Measurements from ENCODE around the gene RNF149.
"Not testable (repeated sequence)": the region's sequence is repeated elsewhere in the genome, so short reads cannot be mapped to it uniquely, and the experiment has no call there.

Gene RNF149

GRCh38 chr2:101331202-101331601, 22.7 kb upstream of the RNF149 start:
- DNase-seq (ENCODE audit: low read depth, low spot score), result no peak

- no peak for DNase-seq (ENCODE audit: low read depth, low spot score)
Observed at GRCh38 chr2:101330253-101330933, 21.9 kb upstream of the RNF149 start.

- DNase-seq (ENCODE audit: low read depth, low spot score), result no peak
Observed at GRCh38 chr2:101329026-101329425, 20.5 kb upstream of the RNF149 start.

GRCh38 chr2:101328474-101329007, 20.0 kb upstream of the RNF149 start:
- no peak for DNase-seq (ENCODE audit: low read depth, low spot score)

GRCh38 chr2:101327863-101328394, 19.4 kb upstream of the RNF149 start:
- DNase-seq (ENCODE audit: low read depth, low spot score), result no peak

GRCh38 chr2:101325425-101325824, 16.9 kb upstream of the RNF149 start:
- no peak for DNase-seq (ENCODE audit: low read depth, low spot score)

- DNase-seq (ENCODE audit: low read depth, low spot score), result not testable (repeated sequence)
Observed at GRCh38 chr2:101316568-101316967, 8.1 kb upstream of the RNF149 start.

GRCh38 chr2:101311696-101312017, 3.2 kb upstream of the RNF149 start:
- no peak for DNase-seq (ENCODE audit: low read depth, low spot score)

GRCh38 chr2:101310834-101311695, 2.6 kb upstream of the RNF149 start:
- no peak for DNase-seq (ENCODE audit: low read depth, low spot score)

- no peak for DNase-seq (ENCODE audit: low read depth, low spot score)
Observed at GRCh38 chr2:101310090-101310833, 1.8 kb upstream of the RNF149 start.

- no peak for DNase-seq (ENCODE audit: low read depth, low spot score)
Observed at GRCh38 chr2:101307950-101308431, 510 bp downstream of the RNF149 start.

- no peak for DNase-seq (ENCODE audit: low read depth, low spot score)
Observed at GRCh38 chr2:101307503-101307902, 998 bp downstream of the RNF149 start.

- no peak for DNase-seq (ENCODE audit: low read depth, low spot score)
Observed at GRCh38 chr2:101306410-101306809, 2.1 kb downstream of the RNF149 start.

- no peak for DNase-seq (ENCODE audit: low read depth, low spot score)
Observed at GRCh38 chr2:101305492-101306078, 2.9 kb downstream of the RNF149 start.

- DNase-seq (ENCODE audit: low read depth, low spot score), result no peak
Observed at GRCh38 chr2:101305035-101305434, 3.5 kb downstream of the RNF149 start.

- no peak for DNase-seq (ENCODE audit: low read depth, low spot score)
Observed at GRCh38 chr2:101303688-101304087, 4.8 kb downstream of the RNF149 start.

GRCh38 chr2:101302016-101302415, 6.5 kb downstream of the RNF149 start:
- DNase-seq (ENCODE audit: low read depth, low spot score), result no peak

- no peak for DNase-seq (ENCODE audit: low read depth, low spot score)
Observed at GRCh38 chr2:101300836-101301235, 7.7 kb downstream of the RNF149 start.

GRCh38 chr2:101300164-101300563, 8.3 kb downstream of the RNF149 start:
- no peak for DNase-seq (ENCODE audit: low read depth, low spot score)

- DNase-seq (ENCODE audit: low read depth, low spot score), result no peak
Observed at GRCh38 chr2:101299604-101300003, 8.9 kb downstream of the RNF149 start.

GRCh38 chr2:101297383-101297782, 11.1 kb downstream of the RNF149 start:
- DNase-seq (ENCODE audit: low read depth, low spot score), result no peak

All from activated naive CD8-positive, alpha-beta T cell treated with anti-CD3 and anti-CD28 coated beads, Interleukin-2, amount 50 U/mL, for 16 hours (primary cell).